IMR-90 (cell line): ENCODE results near the gene TRMT1L. TPM values are rescaled to one million over a fixed set of nuclear protein-coding genes. Genes with fewer than 3 reads are reported as not detected.
A peak's percentile ranks its signal among the peaks of the same experiment; 100 is the strongest.

Source experiments
- ATAC-seq: fragments of 200-7000 bp; cut with Tn5 transposase; 2 replicates; pipeline ENCODE4 v1.9.1; 2020; ENCODE audit warnings: low read depth, mild to moderate bottlenecking, moderate library complexity
- BruUV-seq: library from RNA; stranded (reverse); fragments of 400-500 nt; replicated peaks from 2 replicates; lab custom pipeline; 2021; lab: Mats Ljungman, UMichigan
- CTCF ChIA-PET: fragments of 300-600 bp; formaldehyde crosslinking; extraction: SDS; loops from one replicate; lab custom pipeline; 2021; ENCODE audit warnings: antibody characterized with exemption; lab: Yijun Ruan, JAX
- POLR2A ChIA-PET: fragments of 300-600 bp; sonication (Branson Sonifier 250); formaldehyde crosslinking; loops from one replicate; lab custom pipeline; 2022; ENCODE audit warnings: antibody characterized with exemption; ENCODE audit not compliant: unreplicated experiment; lab: Charles Lee
- DNase-seq: peaks from one replicate; pipeline ENCODE4 v3.0.0; 2013
- H2AFZ ChIP-seq: replicated peaks from 2 replicates; pipeline ENCODE3; 2013; ENCODE audit warnings: low read length, mild to moderate bottlenecking; ENCODE audit not compliant: poor library complexity
- H2AK5ac ChIP-seq: 2 replicates; pipeline ENCODE4 v1.6.1; 2013; ENCODE audit warnings: low read depth, low read length, inconsistent platforms
- H2AK9ac ChIP-seq: replicated peaks from 2 replicates; pipeline ENCODE3; 2013; ENCODE audit warnings: mild to moderate bottlenecking, low read depth, low read length, moderate library complexity; ENCODE audit not compliant: poor library complexity
- H2BK120ac ChIP-seq: 2 replicates; pipeline ENCODE4 v1.6.1; 2013; ENCODE audit warnings: low read depth, low read length, inconsistent platforms
- H2BK15ac ChIP-seq: 3 replicates; pipeline ENCODE4 v1.6.1; 2013; ENCODE audit warnings: low read depth, low read length, inconsistent platforms
- H2BK20ac ChIP-seq: 2 replicates; pipeline ENCODE4 v1.6.1; 2013; ENCODE audit warnings: low read depth, mild to moderate bottlenecking, inconsistent platforms, low read length, moderate library complexity
- H2BK5ac ChIP-seq: 2 replicates; pipeline ENCODE4 v1.6.1; 2013; ENCODE audit warnings: mild to moderate bottlenecking, low read depth, low read length, inconsistent platforms; ENCODE audit not compliant: poor library complexity, severe bottlenecking
- H3K14ac ChIP-seq: replicated peaks from 2 replicates; pipeline ENCODE4 v1.6.1; 2013; ENCODE audit warnings: low read depth, low read length, inconsistent platforms
- H3K18ac ChIP-seq: 2 replicates; pipeline ENCODE4 v1.6.1; 2013; ENCODE audit warnings: low read depth, low read length, control low read depth
- H3K23ac ChIP-seq: 2 replicates; pipeline ENCODE4 v1.6.1; 2013; ENCODE audit warnings: low read depth, low read length, inconsistent platforms
- H3K27ac ChIP-seq: 2 replicates; pipeline ENCODE4 v1.5.1; 2013; ENCODE audit warnings: mild to moderate bottlenecking, control low read depth, low read length; ENCODE audit not compliant: insufficient read depth
- H3K27me3 ChIP-seq: 2 replicates; pipeline ENCODE4 v1.6.1; 2013; ENCODE audit warnings: low read length; ENCODE audit not compliant: control insufficient read depth, insufficient read depth
- H3K36me3 ChIP-seq: 2 replicates; pipeline ENCODE4 v1.6.1; 2013; ENCODE audit warnings: low read length, mixed read lengths; ENCODE audit not compliant: control insufficient read depth, insufficient read depth
- H3K4ac ChIP-seq: 2 replicates; pipeline ENCODE4 v1.6.1; 2013; ENCODE audit warnings: low read depth, low read length, inconsistent platforms
- H3K4me1 ChIP-seq: 2 replicates; pipeline ENCODE4 v1.6.1; 2013; ENCODE audit warnings: low read length, mixed read lengths; ENCODE audit not compliant: control insufficient read depth, insufficient read depth
- H3K4me2 ChIP-seq: 2 replicates; pipeline ENCODE4 v1.6.1; 2013; ENCODE audit warnings: low read depth, mild to moderate bottlenecking, control low read depth, low read length, moderate library complexity
- H3K4me3 ChIP-seq: 2 replicates; pipeline ENCODE4 v1.5.1; 2013; ENCODE audit warnings: low read depth, mild to moderate bottlenecking, control low read depth, low read length, moderate library complexity; ENCODE audit not compliant: insufficient read depth
- H3K56ac ChIP-seq: 2 replicates; pipeline ENCODE4 v1.6.1; 2013; ENCODE audit warnings: low read length, inconsistent platforms; ENCODE audit not compliant: insufficient read depth; ENCODE audit errors: extremely low read depth
- H3K79me1 ChIP-seq, 2 experiments: 2 replicates each; pipeline ENCODE4 v1.6.1; 2013; ENCODE audit warnings: low read length in 2 of 2, inconsistent platforms in 1 of 2, low read depth in 1 of 2
- H3K9ac ChIP-seq: 2 replicates; pipeline ENCODE4 v1.6.1; 2013; ENCODE audit warnings: low read depth, low read length, control low read depth
- H3K9me1 ChIP-seq: 2 replicates; pipeline ENCODE4 v1.6.1; 2013; ENCODE audit warnings: low read length, inconsistent platforms; ENCODE audit not compliant: insufficient read depth
- H3K9me3 ChIP-seq: 2 replicates; pipeline ENCODE4 v1.6.1; 2013; ENCODE audit warnings: low read length; ENCODE audit not compliant: control insufficient read depth, insufficient read depth
- H4K20me1 ChIP-seq: 2 replicates; pipeline ENCODE4 v1.6.1; 2013; ENCODE audit warnings: low read length, inconsistent platforms; ENCODE audit not compliant: insufficient read depth
- H4K5ac ChIP-seq: 2 replicates; pipeline ENCODE4 v1.6.1; 2013; ENCODE audit warnings: mild to moderate bottlenecking, low read depth, low read length, control low read depth
- H4K8ac ChIP-seq, 2 experiments: 2 replicates each; pipeline ENCODE4 v1.6.1; 2013; ENCODE audit warnings: low read depth in 2 of 2, low read length in 2 of 2, control low read depth in 1 of 2, inconsistent platforms in 1 of 2
- H4K91ac ChIP-seq: 2 replicates; pipeline ENCODE4 v1.6.1; 2013; ENCODE audit warnings: low read depth, low read length, inconsistent platforms; ENCODE audit not compliant: insufficient read depth
- CEBPB ChIP-seq: IDR thresholded peaks from 2 replicates; pipeline ENCODE4 v1.6.1; 2012; ENCODE audit warnings: low read depth, low read length, improper control_type of control experiment
- CHD1 ChIP-seq: IDR thresholded peaks from 2 replicates; pipeline ENCODE4 v1.6.1; 2012; ENCODE audit warnings: low read depth, low read length, improper control_type of control experiment
- CTCF ChIP-seq: conservative IDR thresholded peaks from 2 replicates; pipeline ENCODE4 v1.5.1; 2012; ENCODE audit warnings: mild to moderate bottlenecking, low read depth, low read length, improper control_type of control experiment
- FOS ChIP-seq: fragments of 150-350 bp; IDR thresholded peaks from 2 replicates; pipeline ENCODE4 v1.6.1; 2016; ENCODE audit warnings: low read depth, low read length
- MAZ ChIP-seq: IDR thresholded peaks from 2 replicates; pipeline ENCODE4 v1.6.1; 2012; ENCODE audit warnings: low read depth, mild to moderate bottlenecking, low read length, improper control_type of control experiment, moderate library complexity, borderline replicate concordance
- NFE2L2 ChIP-seq: fragments of 150-350 bp; IDR thresholded peaks from 2 replicates; pipeline ENCODE4 v1.6.1; 2016; ENCODE audit warnings: low read depth, mild to moderate bottlenecking, low read length
- POLR2A ChIP-seq: IDR thresholded peaks from 2 replicates; pipeline ENCODE4 v1.6.1; 2012; ENCODE audit warnings: mild to moderate bottlenecking, low read depth, low read length
- SMC3 ChIP-seq: fragments of 150-350 bp; IDR thresholded peaks from 2 replicates; pipeline ENCODE4 v1.6.1; 2016; ENCODE audit warnings: low read depth, mild to moderate bottlenecking, antibody characterized with exemption, low read length, moderate library complexity
- dilution Hi-C: fragments of 300-500 bp; cut with HindIII; formaldehyde crosslinking; loops from one replicate; pipeline ENCODE4 v1.14.3; 2018; ENCODE audit warnings: low sequenced_read_pairs; ENCODE audit not compliant: unreplicated experiment
- in situ Hi-C: fragments of 300-500 bp; cut with MboI; formaldehyde crosslinking; loops from 3 replicates; pipeline ENCODE4 v1.14.3; 2019; ENCODE audit warnings: low sequenced_read_pairs, inconsistent platforms, mixed read lengths
- intact Hi-C: fragments of 100-400 bp; cut with micrococcal nuclease; formaldehyde crosslinking; loops from 2 replicates; pipeline ENCODE4 v1.10.0; 2022
- polyA plus RNA-seq, 3 experiments: library from polyadenylated mRNA; depleted of rRNA; stranded (reverse); fragments of >200 nt; gene quantifications; 2 replicates each; pipeline ENCODE4 v1.2.3, GENCODE V29; 2012; ENCODE audit warnings: low replicate concordance in 1 of 3
- total RNA-seq: library from RNA; depleted of rRNA; stranded (reverse); fragments of >200 nt; gene quantifications from 2 replicates; pipeline ENCODE4 v1.2.3, GENCODE V29; 2012

Gene TRMT1L
- total and polyA plus RNA-seq, 2 of the 4 experiments (the other 2 are of a cell fraction), result 11.0 to 21.9 TPM

GRCh38 chr1:185074307-185074706 lies 82.4 kb downstream of the TRMT1L start:
- H2AK9ac ChIP-seq, result no peak overlapping the region
- no peak overlapping the region for H2AK5ac ChIP-seq
- H2BK15ac ChIP-seq, result no peak overlapping the region
- no peak overlapping the region for H2BK20ac ChIP-seq
- no peak overlapping the region for H3K14ac ChIP-seq
- H3K9me1 ChIP-seq, result 0 out of 2 replicates have a peak, but pooled peaks cover 2% of the 10 kb centered on the region
- TF ChIP-seq CHD1 (no peak), FOS (no peak), CEBPB (no peak), NFE2L2 (no peak), CTCF (no peak), MAZ (no peak), POLR2A (no peak), SMC3 (no peak)
- peaks cover 17% of the 10 kb centered on the region; the same call in 1 of the 2 replicates for H4K20me1 ChIP-seq
- dilution Hi-C loops (no loop called here), intact Hi-C loops (no loop called here), in situ Hi-C loops (no loop called here)
- no peak overlapping the region for H3K56ac ChIP-seq
- ATAC-seq, result 0 out of 2 replicates have a peak, but pooled peaks have one; percentile 27
- no peak overlapping the region for H4K8ac ChIP-seq
- H3K4me2 ChIP-seq, result no peak overlapping the region
- H4K91ac ChIP-seq, result no peak overlapping the region
- peak; percentile 49 for DNase-seq
- no peak overlapping the region for H3K4me3 ChIP-seq
- no peak overlapping the region for H3K23ac ChIP-seq
- H3K9me3 ChIP-seq, result no peaks in the 10 kb centered on the region
- H2BK5ac ChIP-seq, result no peak overlapping the region
- peaks cover 15 to 52% of the 10 kb centered on the region in 2 experiments for H3K79me1 ChIP-seq
- no peak overlapping the region for H4K5ac ChIP-seq
- no peak overlapping the region for H3K27ac ChIP-seq
- H3K36me3 ChIP-seq, result no peaks in the 10 kb centered on the region
- H2BK120ac ChIP-seq, result no peak overlapping the region
- H3K4me1 ChIP-seq, result 0 out of 2 replicates have a peak, but pooled peaks cover 2% of the 10 kb centered on the region
- no TSS peak for BruUV-seq
- no peak overlapping the region for H3K4ac ChIP-seq
- H2AFZ ChIP-seq, result no peak overlapping the region
- ChIA-PET CTCF (no interaction called here), POLR2A (no interaction called here)
- H3K18ac ChIP-seq, result no peak overlapping the region
- H3K9ac ChIP-seq, result no peak overlapping the region
- H3K27me3 ChIP-seq, result no peaks in the 10 kb centered on the region
